Endothelial cell of umbilical vein (primary cell): ENCODE data around the gene RNF186. TPM values are rescaled to one million over a fixed set of nuclear protein-coding genes. Genes with fewer than 3 reads are reported as not detected.
A peak's percentile ranks its signal among the peaks of the same experiment; 100 is the strongest.

Experiments used
- BruUV-seq: library from RNA; stranded (reverse); fragments of 400-500 nt; replicated peaks from 2 replicates; lab custom pipeline; 2021; lab: Mats Ljungman, UMichigan
- CTCF ChIA-PET: fragments of 300-600, 350-600 bp; sonication (Branson Sonifier 250); formaldehyde crosslinking; loops from one replicate; lab custom pipeline; 2021; ENCODE audit warnings: antibody characterized with exemption, inconsistent platforms; lab: Charles Lee
- POLR2A ChIA-PET: fragments of 300-600, 350-600 bp; sonication (Branson Sonifier 250); formaldehyde crosslinking; loops from one replicate; lab custom pipeline; 2021; ENCODE audit warnings: antibody characterized with exemption, inconsistent platforms; lab: Charles Lee
- DNase-seq: peaks from one replicate; pipeline ENCODE4 v3.0.0-alpha.2; 2011; ENCODE audit warnings: low read depth, low spot score
- FAIRE-seq: peaks from 2 replicates; lab custom pipeline; 2011; peaks lifted over from hg19 to GRCh38; lab: Jason Lieb, UNC
- H2AFZ ChIP-seq: 2 replicates; pipeline ENCODE4 v1.6.0; 2012; ENCODE audit warnings: low read depth, low read length, control low read depth, inconsistent platforms
- H3K27ac ChIP-seq: 2 replicates; pipeline ENCODE4 v1.5.1; 2011; ENCODE audit warnings: low read depth, mild to moderate bottlenecking, control low read depth, low read length, moderate library complexity; ENCODE audit not compliant: insufficient read depth
- H3K27me3 ChIP-seq, 2 experiments: 2 replicates each; pipeline versions ENCODE4 v1.6.0 to v1.6.1; 2011; ENCODE audit warnings: low read length in 2 of 2, mixed read lengths in 1 of 2; ENCODE audit not compliant: control insufficient read depth in 2 of 2, insufficient read depth in 2 of 2
- H3K36me3 ChIP-seq, 2 experiments: 2 replicates in 1 of 2; 3 replicates in 1 of 2; pipeline ENCODE4 v1.5.1; 2011; ENCODE audit warnings: low read length in 2 of 2, mild to moderate bottlenecking in 1 of 2, moderate library complexity in 1 of 2; ENCODE audit not compliant: control insufficient read depth in 2 of 2, insufficient read depth in 2 of 2; ENCODE audit errors: extremely low read depth in 1 of 2
- H3K4me1 ChIP-seq: 3 replicates; pipeline ENCODE4 v1.5.1; 2011; ENCODE audit warnings: mild to moderate bottlenecking, low read length; ENCODE audit not compliant: control insufficient read depth, insufficient read depth; ENCODE audit errors: extremely low read depth
- H3K4me2 ChIP-seq: 2 replicates; pipeline ENCODE4 v1.6.1; 2011; ENCODE audit warnings: low read length, control low read depth, mixed read lengths; ENCODE audit not compliant: insufficient read depth
- H3K4me3 ChIP-seq, 3 experiments: fragments of 200-600 bp in 1 of 3; sonication (generic), shearing (Covaris generic) in 1 of 3; replicated peaks in 1 of 3; 2 replicates each; pipeline ENCODE4 v1.5.1; 2011 to 2016; ENCODE audit warnings: control low read depth in 3 of 3, low read length in 3 of 3, mild to moderate bottlenecking in 2 of 3, inconsistent platforms in 1 of 3, low read depth in 1 of 3, moderate library complexity in 1 of 3; ENCODE audit not compliant: insufficient read depth in 1 of 3
- H3K79me2 ChIP-seq: 2 replicates; pipeline ENCODE4 v1.6.0; 2012; ENCODE audit warnings: low read length, inconsistent platforms; ENCODE audit not compliant: control insufficient read depth, insufficient read depth
- H3K9ac ChIP-seq: replicated peaks from 2 replicates; pipeline ENCODE3; 2011; ENCODE audit warnings: low read length, control low read depth; ENCODE audit not compliant: insufficient read depth; ENCODE audit errors: extremely low read depth
- H3K9me1 ChIP-seq: replicated peaks from 3 replicates; pipeline ENCODE4 v1.6.0; 2011; ENCODE audit warnings: mild to moderate bottlenecking, low read length; ENCODE audit not compliant: control insufficient read depth, insufficient read depth; ENCODE audit errors: extremely low read depth
- H3K9me3 ChIP-seq: replicated peaks from 2 replicates; pipeline ENCODE4 v1.5.1; 2012; ENCODE audit warnings: low read length, inconsistent platforms; ENCODE audit not compliant: control insufficient read depth, insufficient read depth
- H4K20me1 ChIP-seq: replicated peaks from 2 replicates; pipeline ENCODE3; 2011; ENCODE audit warnings: mild to moderate bottlenecking, low read length; ENCODE audit not compliant: control insufficient read depth, insufficient read depth; ENCODE audit errors: extremely low read depth
- CTCF ChIP-seq, 2 donors: IDR thresholded peaks; 1 replicate in 1 of 2; 2 replicates in 1 of 2; pipeline ENCODE4 v1.5.1; 2011; ENCODE audit warnings: low read length in 2 of 2, mild to moderate bottlenecking in 2 of 2, moderate library complexity in 2 of 2, control low read depth in 1 of 2, inconsistent platforms in 1 of 2, low read depth in 1 of 2; ENCODE audit not compliant: insufficient read depth in 1 of 2; ENCODE audit errors: extremely low read depth in 1 of 2
- EZH2 ChIP-seq: IDR thresholded peaks from 2 replicates; pipeline ENCODE4 v1.6.1; 2012; ENCODE audit warnings: borderline replicate concordance, low read depth, mild to moderate bottlenecking, moderate library complexity, low read length, inconsistent platforms; ENCODE audit not compliant: severe bottlenecking
- POLR2A ChIP-seq: IDR thresholded peaks from 2 replicates; pipeline ENCODE4 v1.6.1; 2012; ENCODE audit warnings: low read depth, mild to moderate bottlenecking, control low read depth, low read length
- dilution Hi-C: fragments of 300-500 bp; cut with MboI; formaldehyde crosslinking; loops from one replicate; pipeline ENCODE4 v1.15.0; 2019; ENCODE audit warnings: low sequenced_read_pairs; ENCODE audit not compliant: extremely low pct_ligation_motif_present
- intact Hi-C: fragments of 100-400 bp; cut with micrococcal nuclease; formaldehyde crosslinking; loops from one replicate; pipeline ENCODE4 v1.10.0; 2022
- polyA plus RNA-seq, 4 experiments: library from polyadenylated mRNA; depleted of rRNA in 3 of 4; stranded (reverse) in 3 of 4; unstranded in 1 of 4; fragments of >200 nt; gene quantifications; 2 replicates each; pipeline versions ENCODE4 v1.2.1 to v1.2.3, GENCODE V29; 2011 to 2012; ENCODE audit warnings: missing spikeins in 1 of 4
- total RNA-seq: library from RNA; stranded (reverse); gene quantifications from 2 replicates; pipeline ENCODE4 v1.2.3, GENCODE V29; 2021

Gene RNF186
- total and polyA plus RNA-seq, 2 donors (not counting 3 experiments of a cell fraction or from before 2014, with no cell fraction given): not detected

- H3K9ac ChIP-seq: peak within 1 kb of the TSS; percentile 45
- no TSS peak for BruUV-seq
- H3K27ac ChIP-seq: peak within 1 kb of the TSS; percentile 15
- DNase-seq (peak; percentile 28), FAIRE-seq (peak; percentile 37)
- POLR2A ChIA-PET: no interaction called here
- intact Hi-C loops: loop anchor here (1.0 to 2.0 kb wide), 2 partner anchors 34 to 83 kb away; partner anchors contain the start of gene OTUD3
- H3K79me2 ChIP-seq: no peaks in the 10 kb centered on the region
- CTCF ChIA-PET: interaction anchor here (0.6 kb wide), 2 partner anchors 15 to 34 kb away, joined by 3 read pairs; no protein-coding TSS in a partner anchor
- H3K36me3 ChIP-seq: no peaks in the 10 kb centered on the region
- dilution Hi-C loops: no loop called here
- no peak for TF ChIP-seq POLR2A
- peak; percentile 13 to 43 for TF ChIP-seq CTCF (IDR thresholded peaks at IDR 0.05; ENCODE audit: extremely low read depth in 1 of 2, insufficient read depth in 1 of 2, low read depth in 1 of 2, low read length in 2 of 2)
- no peak for TF ChIP-seq EZH2
- H2AFZ ChIP-seq: peak within 1 kb of the TSS; percentile 98
- peak within 1 kb of the TSS; percentile 40 to 72 (median 69) for H3K4me3 ChIP-seq
- H3K9me1 ChIP-seq: no peaks in the 10 kb centered on the region
- peak within 1 kb of the TSS; percentile 60 for H3K4me2 ChIP-seq
- H3K4me1 ChIP-seq: peaks cover 9% of the 10 kb centered on the region
- no peaks in the 10 kb centered on the region for H3K9me3 ChIP-seq
- no peaks in the 10 kb centered on the region for H3K27me3 ChIP-seq
- H4K20me1 ChIP-seq: no peaks in the 10 kb centered on the region
Measured at GRCh38 chr1:19799230-19800075, 15.6 kb downstream of the RNF186 start, which contains the start of gene TMCO4. TMCO4 (minus strand) TSS chr1:19799916; CDS start chr1:19780758, 19,158 bp downstream.
